H9 (cell line): Measurements from ENCODE around the gene ECI2. TPM values are rescaled to one million over a fixed set of nuclear protein-coding genes. Genes with fewer than 3 reads are reported as not detected.
A peak's percentile ranks its signal among the peaks of the same experiment; 100 is the strongest.

Experiments used
- DNase-seq: peaks from one replicate; pipeline ENCODE4 v3.0.0-alpha.2; 2017
- H2AFZ ChIP-seq: one replicate; pipeline ENCODE4 v1.6.1; 2013; ENCODE audit warnings: mild to moderate bottlenecking, low read length, control low read depth, moderate library complexity
- H2AK5ac ChIP-seq: 2 replicates; pipeline ENCODE4 v1.6.1; 2013; ENCODE audit warnings: low read length, control low read depth, mixed read lengths; ENCODE audit not compliant: insufficient read length
- H2BK120ac ChIP-seq: one replicate; pipeline ENCODE4 v1.6.1; 2013; ENCODE audit warnings: low read depth, mild to moderate bottlenecking, low read length, control low read depth, inconsistent platforms; ENCODE audit not compliant: poor library complexity, severe bottlenecking
- H2BK12ac ChIP-seq: 2 replicates; pipeline ENCODE4 v1.6.1; 2013; ENCODE audit warnings: low read length, control low read depth, mixed read lengths, low read depth; ENCODE audit not compliant: insufficient read length
- H2BK15ac ChIP-seq: 2 replicates; pipeline ENCODE4 v1.6.1; 2013; ENCODE audit warnings: low read depth, low read length, control low read depth
- H2BK20ac ChIP-seq: one replicate; pipeline ENCODE4 v1.6.1; 2013; ENCODE audit warnings: low read depth, mild to moderate bottlenecking, low read length, control low read depth, inconsistent platforms; ENCODE audit not compliant: poor library complexity, severe bottlenecking
- H2BK5ac ChIP-seq: 2 replicates; pipeline ENCODE4 v1.6.1; 2013; ENCODE audit warnings: low read length, control low read depth, mixed read lengths; ENCODE audit not compliant: insufficient read length
- H3K14ac ChIP-seq: 2 replicates; pipeline ENCODE4 v1.6.1; 2013; ENCODE audit warnings: low read length, control low read depth; ENCODE audit not compliant: insufficient read depth
- H3K18ac ChIP-seq: 2 replicates; pipeline ENCODE4 v1.6.1; 2013; ENCODE audit warnings: low read depth, mild to moderate bottlenecking, mixed read lengths, low read length, control low read depth; ENCODE audit not compliant: insufficient read length
- H3K23ac ChIP-seq: 2 replicates; pipeline ENCODE4 v1.6.1; 2013; ENCODE audit warnings: low read length, control low read depth, mixed read lengths, low read depth; ENCODE audit not compliant: insufficient read length
- H3K23me2 ChIP-seq: 2 replicates; pipeline ENCODE4 v1.6.1; 2013; ENCODE audit warnings: low read depth, mild to moderate bottlenecking, mixed read lengths, low read length, control low read depth; ENCODE audit not compliant: insufficient read length, poor library complexity, severe bottlenecking
- H3K27ac ChIP-seq: 2 replicates; pipeline ENCODE4 v1.5.1; 2013; ENCODE audit warnings: low read length, control low read depth, mixed read lengths, low read depth; ENCODE audit not compliant: insufficient read length
- H3K27me3 ChIP-seq: 2 replicates; pipeline ENCODE4 v1.6.1; 2013; ENCODE audit warnings: low read length, control low read depth, inconsistent platforms; ENCODE audit not compliant: insufficient read depth
- H3K4ac ChIP-seq: 2 replicates; pipeline ENCODE4 v1.6.1; 2013; ENCODE audit warnings: low read depth, mild to moderate bottlenecking, control low read depth, inconsistent platforms, low read length, moderate library complexity
- H3K4me1 ChIP-seq: 2 replicates; pipeline ENCODE4 v1.6.1; 2013; ENCODE audit warnings: low read length, control low read depth, inconsistent platforms; ENCODE audit not compliant: insufficient read depth
- H3K4me2 ChIP-seq: 2 replicates; pipeline ENCODE4 v1.6.1; 2013; ENCODE audit warnings: low read length, control low read depth, mixed read lengths; ENCODE audit not compliant: insufficient read length, insufficient read depth
- H3K56ac ChIP-seq: 2 replicates; pipeline ENCODE4 v1.6.1; 2013; ENCODE audit warnings: low read depth, mild to moderate bottlenecking, mixed read lengths, low read length, control low read depth; ENCODE audit not compliant: insufficient read length
- H3K79me1 ChIP-seq: 2 replicates; pipeline ENCODE4 v1.6.1; 2013; ENCODE audit warnings: low read depth, mild to moderate bottlenecking, moderate library complexity, low read length, control low read depth, inconsistent platforms; ENCODE audit not compliant: insufficient read depth, poor library complexity, severe bottlenecking
- H3K79me2 ChIP-seq: 2 replicates; pipeline ENCODE4 v1.6.1; 2013; ENCODE audit warnings: low read length, control low read depth, inconsistent platforms; ENCODE audit not compliant: insufficient read depth
- H3K9ac ChIP-seq: 2 replicates; pipeline ENCODE4 v1.6.1; 2013; ENCODE audit warnings: low read length, control low read depth, mixed read lengths; ENCODE audit not compliant: insufficient read length; ENCODE audit errors: extremely low read depth
- H3K9me3 ChIP-seq: one replicate; pipeline ENCODE4 v1.6.1; 2013; ENCODE audit warnings: low read depth, low read length, inconsistent platforms; ENCODE audit not compliant: control insufficient read depth
- H3T11ph ChIP-seq: one replicate; pipeline ENCODE4 v1.6.1; 2013; ENCODE audit warnings: mild to moderate bottlenecking, low read length, control low read depth, inconsistent platforms
- H4K20me1 ChIP-seq: one replicate; pipeline ENCODE4 v1.6.1; 2013; ENCODE audit not compliant: control insufficient read depth, insufficient read length, insufficient read depth
- H4K5ac ChIP-seq: 2 replicates; pipeline ENCODE4 v1.6.1; 2013; ENCODE audit warnings: low read depth, mild to moderate bottlenecking, mixed read lengths, low read length, control low read depth; ENCODE audit not compliant: insufficient read length
- H4K8ac ChIP-seq: replicated peaks from 2 replicates; pipeline ENCODE4 v1.6.1; 2013; ENCODE audit warnings: low read length, control low read depth, mixed read lengths, low read depth; ENCODE audit not compliant: insufficient read length
- H4K91ac ChIP-seq: 2 replicates; pipeline ENCODE4 v1.6.1; 2013; ENCODE audit warnings: low read depth, mild to moderate bottlenecking, moderate library complexity, mixed read lengths, low read length, control low read depth; ENCODE audit not compliant: insufficient read length
- H3K27ac Mint-ChIP-seq, 3 experiments: 2 replicates in 2 of 3; 3 replicates in 1 of 3; pipeline ENCODE4 v1.8.0; 2020 to 2021; ENCODE audit warnings: mixed read lengths in 3 of 3, mild to moderate bottlenecking in 1 of 3, moderate library complexity in 1 of 3
- H3K27me3 Mint-ChIP-seq: 2 replicates; pipeline ENCODE4 v1.8.0; 2021; ENCODE audit warnings: low read depth, mild to moderate bottlenecking, moderate library complexity, mixed read lengths
- H3K36me3 Mint-ChIP-seq, 3 experiments: 2 replicates in 2 of 3; 3 replicates in 1 of 3; pipeline ENCODE4 v1.8.0; 2020 to 2021; ENCODE audit warnings: low read depth in 3 of 3, mixed read lengths in 3 of 3; ENCODE audit not compliant: insufficient read depth in 1 of 3
- H3K4me1 Mint-ChIP-seq, 2 experiments: 2 replicates each; pipeline ENCODE4 v1.8.0; 2020; ENCODE audit warnings: mixed read lengths in 2 of 2
- H3K4me3 Mint-ChIP-seq, 2 experiments: 2 replicates in 1 of 2; 3 replicates in 1 of 2; pipeline ENCODE4 v1.8.0; 2020 to 2021; ENCODE audit warnings: mild to moderate bottlenecking in 2 of 2, mixed read lengths in 2 of 2, moderate library complexity in 1 of 2
- H3K9me3 Mint-ChIP-seq, 2 experiments: 2 replicates in 1 of 2; 3 replicates in 1 of 2; pipeline ENCODE4 v1.8.0; 2020; ENCODE audit warnings: mild to moderate bottlenecking in 2 of 2, mixed read lengths in 2 of 2, moderate library complexity in 1 of 2
- CTCF ChIP-seq: fragments of 200-600 bp; sonication (generic); conservative IDR thresholded peaks from 3 replicates; pipeline ENCODE4 v1.8.0; 2021; ENCODE audit warnings: antibody characterized with exemption, mild to moderate bottlenecking
- WGBS: extraction: QIAGEN DNeasy Blood & Tissue Kit; methylation state at CpG from one replicate; pipeline ENCODE4 v1.1.7; 2013; ENCODE audit warnings: missing lambda C conversion rate, low lambda C conversion rate, mixed read lengths; ENCODE audit not compliant: insufficient read length; ENCODE audit errors: extremely low coverage; 5-methylcytosine and 5-hydroxymethylcytosine counted together
- total RNA-seq: library from RNA; stranded (reverse); gene quantifications from 2 replicates; pipeline ENCODE4 v1.2.1, GENCODE V29; 2021

ECI2 gene
- total RNA-seq, 1 experiment from 2014 or later, result 67.5 TPM

GRCh38 chr6:4088704-4089103 is 46.7 kb downstream of the ECI2 start:
- no CpG with 5 or more reads among the region's 7 CpGs for WGBS
- Histone ChIP-seq H3K14ac (no peak overlapping the region), H3K4me2 (no peak overlapping the region), H3K9me3 (no peaks in the 10 kb centered on the region), H2BK12ac (no peak overlapping the region), H4K91ac (no peak overlapping the region), H3K4ac (no peak overlapping the region), H4K20me1 (no peaks in the 10 kb centered on the region), H4K5ac (no peak overlapping the region), H3K27me3 (no peaks in the 10 kb centered on the region), H3K23ac (no peak overlapping the region), H3K79me2 (no peaks in the 10 kb centered on the region), H3K9ac (no peak overlapping the region), H2BK20ac (no peak overlapping the region), H3K4me1 (no peaks in the 10 kb centered on the region), H2BK120ac (no peak overlapping the region), H3K27ac (no peak overlapping the region), H4K8ac (no peak overlapping the region), H2BK5ac (no peak overlapping the region), H2AK5ac (no peak overlapping the region), H2AFZ (no peak overlapping the region), H3K56ac (no peak overlapping the region), H3K18ac (no peak overlapping the region), H3T11ph (no peak overlapping the region), H2BK15ac (no peak overlapping the region), H3K23me2 (no peaks in the 10 kb centered on the region), H3K79me1 (no peaks in the 10 kb centered on the region)
- no peak for DNase-seq
- H3K27me3 Mint-ChIP-seq, result peaks cover 2% of the 10 kb centered on the region; the same call in 1 of the 2 replicates
- TF ChIP-seq CTCF, result no peak
- H3K4me1 Mint-ChIP-seq, result peaks cover 5 to 6% of the 10 kb centered on the region in 2 experiments; a peak in 3 of 4 replicates
- H3K9me3 Mint-ChIP-seq, result no peaks in the 10 kb centered on the region
- H3K36me3 Mint-ChIP-seq, result no peaks in the 10 kb centered on the region
- H3K4me3 Mint-ChIP-seq, result no peak overlapping the region
- H3K27ac Mint-ChIP-seq, result peak overlapping the region in 1 of 3 experiments; percentile 42; a peak in 1 of 7 replicates
